HepG2 (cell line): ENCODE measurements around the gene ZNF132. TPM values are rescaled to one million over a fixed set of nuclear protein-coding genes. Genes with fewer than 3 reads are reported as not detected.

Source experiments
- ARNT ChIP-seq: fragments of 450-650 bp; IDR thresholded peaks from 2 replicates; pipeline ENCODE4 v1.6.1; 2017
- CCAR2 ChIP-seq: fragments of 200-400 bp; formaldehyde crosslinking; optimal IDR thresholded peaks from 2 replicates; pipeline ENCODE3; 2018; ENCODE audit warnings: low read depth, mild to moderate bottlenecking, low read length, moderate library complexity
- CENPT ChIP-seq: sonication (generic); formaldehyde crosslinking; IDR thresholded peaks from 2 replicates; pipeline ENCODE4 v1.8.0; 2022; ENCODE audit warnings: low read depth, mild to moderate bottlenecking, moderate library complexity, missing genetic modification reagents
- DNMT1 ChIP-seq: sonication (generic); formaldehyde crosslinking; IDR thresholded peaks from 2 replicates; pipeline ENCODE4 v1.5.1; 2020; ENCODE audit warnings: mild to moderate bottlenecking, missing genetic modification reagents
- GZF1 ChIP-seq: sonication (generic); formaldehyde crosslinking; IDR thresholded peaks from 2 replicates; pipeline ENCODE4 v1.5.1; 2020; ENCODE audit warnings: mild to moderate bottlenecking, missing genetic modification reagents
- IKZF1 ChIP-seq: fragments of 450-650 bp; IDR thresholded peaks from 2 replicates; pipeline ENCODE4 v1.7.1; 2016
- KDM5B ChIP-seq: sonication (generic); formaldehyde crosslinking; IDR thresholded peaks from 2 replicates; pipeline ENCODE4 v1.4.0; 2020; ENCODE audit warnings: missing genetic modification reagents, mild to moderate bottlenecking, borderline replicate concordance
- KLF12 ChIP-seq: sonication (generic); formaldehyde crosslinking; IDR thresholded peaks from 2 replicates; pipeline ENCODE4 v1.4.0; 2020; ENCODE audit warnings: missing genetic modification reagents, borderline replicate concordance
- KLF9 ChIP-seq: IDR thresholded peaks from 2 replicates; pipeline ENCODE4 v1.6.1; 2016; ENCODE audit warnings: low read depth
- MAFK ChIP-seq, 2 experiments: IDR thresholded peaks in 1 of 2; conservative IDR thresholded peaks in 1 of 2; 2 replicates each; pipeline ENCODE4 v1.6.1; 2011; ENCODE audit warnings: improper control_type of control experiment in 2 of 2, low read length in 2 of 2
- NFE2 ChIP-seq: sonication (generic); formaldehyde crosslinking; IDR thresholded peaks from 2 replicates; pipeline ENCODE4 v1.4.0; 2020; ENCODE audit warnings: missing genetic modification reagents
- NFKBIZ ChIP-seq: IDR thresholded peaks from 2 replicates; pipeline ENCODE4 v1.6.1; 2018; ENCODE audit warnings: missing genetic modification reagents, missing compliant biosample characterization
- SP140L ChIP-seq: sonication (generic); formaldehyde crosslinking; IDR thresholded peaks from 2 replicates; pipeline ENCODE4 v1.4.0; 2020; ENCODE audit warnings: missing genetic modification reagents, borderline replicate concordance
- SP5 ChIP-seq: IDR thresholded peaks from 2 replicates; pipeline ENCODE4 v1.6.1; 2016; ENCODE audit warnings: low read depth, borderline replicate concordance
- SSRP1 ChIP-seq: IDR thresholded peaks from 2 replicates; pipeline ENCODE4 v1.6.1; 2016; ENCODE audit warnings: control low read depth
- STAT5B ChIP-seq: sonication (generic); formaldehyde crosslinking; IDR thresholded peaks from 2 replicates; pipeline ENCODE4 v1.4.0; 2020; ENCODE audit warnings: missing genetic modification reagents
- TCF7L2 ChIP-seq: IDR thresholded peaks from 2 replicates; pipeline ENCODE4 v1.6.1; 2011; ENCODE audit warnings: mild to moderate bottlenecking, low read depth, low read length, moderate library complexity
- XRCC5 ChIP-seq: fragments of 200-400 bp; formaldehyde crosslinking; optimal IDR thresholded peaks from 2 replicates; pipeline ENCODE3; 2017; ENCODE audit warnings: mild to moderate bottlenecking, low read length
- ZNF556 ChIP-seq: sonication (generic); formaldehyde crosslinking; IDR thresholded peaks from 2 replicates; pipeline ENCODE4 v1.4.0; 2020; ENCODE audit warnings: mild to moderate bottlenecking, missing genetic modification reagents, borderline replicate concordance
- ZNF670 ChIP-seq: sonication (generic); formaldehyde crosslinking; IDR thresholded peaks from 2 replicates; pipeline ENCODE4 v1.8.0; 2022; ENCODE audit warnings: mild to moderate bottlenecking, missing genetic modification reagents, borderline replicate concordance
- ZNF776 ChIP-seq: sonication (generic); formaldehyde crosslinking; IDR thresholded peaks from 2 replicates; pipeline ENCODE4 v1.4.0; 2020; ENCODE audit warnings: mild to moderate bottlenecking, missing genetic modification reagents
- polyA plus RNA-seq, 8 experiments: library from polyadenylated mRNA; depleted of rRNA in 3 of 8; stranded (reverse) in 7 of 8; unstranded in 1 of 8; fragments of >200 nt; fragmentation: Illumina TruSeq in 4 of 8; extraction: Trizol in 4 of 8; gene quantifications; 2 replicates each; pipeline versions ENCODE4 v1.2.1 to v1.2.3, GENCODE V29; 2011 to 2016; ENCODE audit warnings: low read depth in 4 of 8, missing spikeins in 1 of 8, mixed read lengths in 1 of 8; ENCODE audit not compliant: insufficient read depth in 1 of 8
- total RNA-seq, 5 experiments: library from RNA; depleted of rRNA; stranded (reverse); fragments of >200 nt; fragmentation: Illumina TruSeq; extraction: Trizol; gene quantifications; 2 replicates each; pipeline ENCODE4 v1.2.3, GENCODE V29; 2016; ENCODE audit warnings: low read depth in 1 of 5
- TF ChIP-seq, protein P1 (sequence below): sonication (generic); formaldehyde crosslinking; IDR thresholded peaks from 2 replicates; pipeline ENCODE4 v1.9.0; 2021; ENCODE audit warnings: mild to moderate bottlenecking, missing genetic modification reagents
- TF ChIP-seq, protein P2 (sequence below): sonication (generic); formaldehyde crosslinking; IDR thresholded peaks from 2 replicates; pipeline ENCODE4 v1.5.1; 2020; ENCODE audit warnings: mild to moderate bottlenecking, missing genetic modification reagents

ZNF132 gene
- total and polyA plus RNA-seq, 2 of the 13 experiments (the other 11 are each of a cell fraction or from before 2014, with no cell fraction given): not detected

DNA sequence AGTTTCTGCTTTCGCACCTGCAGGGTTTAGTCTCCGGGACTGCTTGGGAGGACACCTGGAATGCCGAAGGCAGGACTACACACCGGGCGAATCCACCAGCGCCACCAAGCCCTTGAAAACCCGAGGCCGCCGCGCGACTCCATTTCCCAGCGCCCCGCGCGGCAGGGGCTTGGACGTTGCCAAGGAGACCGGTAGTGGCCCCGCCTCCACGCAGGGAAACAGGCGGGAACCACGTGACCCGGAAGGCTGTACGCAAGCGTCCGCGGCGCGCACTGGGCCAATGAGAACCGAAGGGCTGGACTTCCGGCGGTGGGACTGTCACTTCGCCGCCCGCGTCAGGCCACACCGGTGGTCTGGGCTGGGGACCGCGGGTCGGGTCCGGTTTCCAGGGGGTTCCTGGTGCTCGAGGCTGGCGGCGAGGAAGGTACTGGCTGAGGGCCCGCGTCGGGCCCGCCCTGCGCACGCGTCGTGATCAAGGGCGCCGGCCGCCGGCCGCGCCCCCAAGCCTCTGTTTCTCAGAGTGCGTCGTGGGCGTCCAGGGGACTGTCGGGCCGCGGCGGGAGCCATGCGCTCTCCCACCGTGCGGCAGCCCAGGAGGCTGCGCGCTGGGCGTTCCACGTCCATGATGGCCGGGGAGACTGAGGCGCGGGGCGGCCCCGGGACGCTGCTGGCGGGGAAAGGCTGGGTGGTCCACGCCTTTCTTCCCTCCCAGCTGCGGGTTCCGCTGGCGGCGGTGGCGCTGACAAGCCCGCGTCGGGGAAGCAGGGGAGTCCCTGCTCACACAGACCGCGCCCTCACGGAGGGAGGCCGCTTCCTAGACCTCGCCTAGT is 27.0 kb upstream of the ZNF132 start, which contains the start of gene ZNF324 (continued):
- TF ChIP-seq ZNF670 (CRISPR knock-in tag) (no peak), KLF12 (CRISPR knock-in tag) (no peak; the same call in 1 of the 2 replicates), SSRP1 (CRISPR knock-in tag) (no peak), TCF7L2 (no peak), ARNT (no peak), CCAR2 (no peak), SP5 (peak; percentile 57; the same call in 1 of the 2 replicates), STAT5B (CRISPR knock-in tag) (no peak), KLF9 (CRISPR knock-in tag) (no peak), ZNF776 (CRISPR knock-in tag) (no peak), XRCC5 (peak; percentile 39), ZNF556 (CRISPR knock-in tag) (0 out of 2 replicates have a peak, but pooled peaks have one; percentile 37), NFE2 (CRISPR knock-in tag) (no peak), MAFK (conservative IDR thresholded peaks at IDR 0.05 in 1 of 2, IDR thresholded peaks at IDR 0.05 in 1 of 2; ENCODE audit: low read length in 2 of 2) (no peak), SP140L (CRISPR knock-in tag) (no peak), NFKBIZ (CRISPR knock-in tag) (0 out of 2 replicates have a peak, but pooled peaks have one; percentile 25), DNMT1 (CRISPR knock-in tag) (no peak), KDM5B (no peak), GZF1 (CRISPR knock-in tag) (no peak), IKZF1 (no peak), CENPT (CRISPR knock-in tag) (no peak)
- TF ChIP-seq, protein P1, sequence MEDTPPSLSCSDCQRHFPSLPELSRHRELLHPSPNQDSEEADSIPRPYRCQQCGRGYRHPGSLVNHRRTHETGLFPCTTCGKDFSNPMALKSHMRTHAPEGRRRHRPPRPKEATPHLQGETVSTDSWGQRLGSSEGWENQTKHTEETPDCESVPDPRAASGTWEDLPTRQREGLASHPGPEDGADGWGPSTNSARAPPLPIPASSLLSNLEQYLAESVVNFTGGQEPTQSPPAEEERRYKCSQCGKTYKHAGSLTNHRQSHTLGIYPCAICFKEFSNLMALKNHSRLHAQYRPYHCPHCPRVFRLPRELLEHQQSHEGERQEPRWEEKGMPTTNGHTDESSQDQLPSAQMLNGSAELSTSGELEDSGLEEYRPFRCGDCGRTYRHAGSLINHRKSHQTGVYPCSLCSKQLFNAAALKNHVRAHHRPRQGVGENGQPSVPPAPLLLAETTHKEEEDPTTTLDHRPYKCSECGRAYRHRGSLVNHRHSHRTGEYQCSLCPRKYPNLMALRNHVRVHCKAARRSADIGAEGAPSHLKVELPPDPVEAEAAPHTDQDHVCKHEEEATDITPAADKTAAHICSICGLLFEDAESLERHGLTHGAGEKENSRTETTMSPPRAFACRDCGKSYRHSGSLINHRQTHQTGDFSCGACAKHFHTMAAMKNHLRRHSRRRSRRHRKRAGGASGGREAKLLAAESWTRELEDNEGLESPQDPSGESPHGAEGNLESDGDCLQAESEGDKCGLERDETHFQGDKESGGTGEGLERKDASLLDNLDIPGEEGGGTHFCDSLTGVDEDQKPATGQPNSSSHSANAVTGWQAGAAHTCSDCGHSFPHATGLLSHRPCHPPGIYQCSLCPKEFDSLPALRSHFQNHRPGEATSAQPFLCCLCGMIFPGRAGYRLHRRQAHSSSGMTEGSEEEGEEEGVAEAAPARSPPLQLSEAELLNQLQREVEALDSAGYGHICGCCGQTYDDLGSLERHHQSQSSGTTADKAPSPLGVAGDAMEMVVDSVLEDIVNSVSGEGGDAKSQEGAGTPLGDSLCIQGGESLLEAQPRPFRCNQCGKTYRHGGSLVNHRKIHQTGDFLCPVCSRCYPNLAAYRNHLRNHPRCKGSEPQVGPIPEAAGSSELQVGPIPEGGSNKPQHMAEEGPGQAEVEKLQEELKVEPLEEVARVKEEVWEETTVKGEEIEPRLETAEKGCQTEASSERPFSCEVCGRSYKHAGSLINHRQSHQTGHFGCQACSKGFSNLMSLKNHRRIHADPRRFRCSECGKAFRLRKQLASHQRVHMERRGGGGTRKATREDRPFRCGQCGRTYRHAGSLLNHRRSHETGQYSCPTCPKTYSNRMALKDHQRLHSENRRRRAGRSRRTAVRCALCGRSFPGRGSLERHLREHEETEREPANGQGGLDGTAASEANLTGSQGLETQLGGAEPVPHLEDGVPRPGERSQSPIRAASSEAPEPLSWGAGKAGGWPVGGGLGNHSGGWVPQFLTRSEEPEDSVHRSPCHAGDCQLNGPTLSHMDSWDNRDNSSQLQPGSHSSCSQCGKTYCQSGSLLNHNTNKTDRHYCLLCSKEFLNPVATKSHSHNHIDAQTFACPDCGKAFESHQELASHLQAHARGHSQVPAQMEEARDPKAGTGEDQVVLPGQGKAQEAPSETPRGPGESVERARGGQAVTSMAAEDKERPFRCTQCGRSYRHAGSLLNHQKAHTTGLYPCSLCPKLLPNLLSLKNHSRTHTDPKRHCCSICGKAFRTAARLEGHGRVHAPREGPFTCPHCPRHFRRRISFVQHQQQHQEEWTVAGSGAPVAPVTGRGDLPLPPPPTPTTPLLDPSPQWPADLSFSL (CRISPR knock-in tag): no peak
- TF ChIP-seq, protein P2, sequence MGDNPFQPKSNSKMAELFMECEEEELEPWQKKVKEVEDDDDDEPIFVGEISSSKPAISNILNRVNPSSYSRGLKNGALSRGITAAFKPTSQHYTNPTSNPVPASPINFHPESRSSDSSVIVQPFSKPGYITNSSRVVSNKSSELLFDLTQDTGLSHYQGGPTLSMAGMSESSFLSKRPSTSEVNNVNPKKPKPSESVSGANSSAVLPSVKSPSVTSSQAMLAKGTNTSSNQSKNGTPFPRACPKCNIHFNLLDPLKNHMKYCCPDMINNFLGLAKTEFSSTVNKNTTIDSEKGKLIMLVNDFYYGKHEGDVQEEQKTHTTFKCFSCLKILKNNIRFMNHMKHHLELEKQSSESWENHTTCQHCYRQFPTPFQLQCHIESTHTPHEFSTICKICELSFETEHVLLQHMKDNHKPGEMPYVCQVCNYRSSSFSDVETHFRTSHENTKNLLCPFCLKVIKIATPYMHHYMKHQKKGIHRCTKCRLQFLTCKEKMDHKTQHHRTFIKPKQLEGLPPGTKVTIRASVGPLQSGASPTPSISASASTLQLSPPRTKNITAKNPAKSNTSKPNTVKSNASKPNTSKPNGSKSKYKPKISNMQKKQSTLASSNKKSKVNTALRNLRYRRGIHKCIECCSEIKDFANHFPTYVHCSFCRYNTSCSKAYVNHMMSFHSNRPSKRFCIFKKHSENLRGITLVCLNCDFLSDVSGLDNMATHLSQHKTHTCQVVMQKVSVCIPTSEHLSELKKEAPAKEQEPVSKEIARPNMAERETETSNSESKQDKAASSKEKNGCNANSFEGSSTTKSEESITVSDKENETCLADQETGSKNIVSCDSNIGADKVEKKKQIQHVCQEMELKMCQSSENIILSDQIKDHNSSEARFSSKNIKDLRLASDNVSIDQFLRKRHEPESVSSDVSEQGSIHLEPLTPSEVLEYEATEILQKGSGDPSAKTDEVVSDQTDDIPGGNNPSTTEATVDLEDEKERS: no peak
